Measurements from ENCODE around the gene MAP3K2.

The MAP3K2 gene

GRCh38 chr2:127373362-127374083, 14.3 kb downstream of the MAP3K2 start:
- TF ChIP-seq CTCF (IDR thresholded peaks at IDR 0.05; ENCODE audit: extremely low read depth, missing control alignments), result no peak
- no peak for DNase-seq (ENCODE audit: low spot score)

GRCh38 chr2:127371037-127371436, 16.7 kb downstream of the MAP3K2 start:
- TF ChIP-seq CTCF (IDR thresholded peaks at IDR 0.05; ENCODE audit: extremely low read depth, missing control alignments), result no peak
- DNase-seq (ENCODE audit: low spot score), result no peak

GRCh38 chr2:127370010-127370409, 17.8 kb downstream of the MAP3K2 start:
- TF ChIP-seq CTCF (IDR thresholded peaks at IDR 0.05; ENCODE audit: extremely low read depth, missing control alignments), result no peak
- no peak for DNase-seq (ENCODE audit: low spot score)

- no peak for TF ChIP-seq CTCF (IDR thresholded peaks at IDR 0.05; ENCODE audit: extremely low read depth, missing control alignments)
- no peak for DNase-seq (ENCODE audit: low spot score)
Measured at GRCh38 chr2:127365211-127365643, 22.5 kb downstream of the MAP3K2 start.

GRCh38 chr2:127362971-127363370, 24.8 kb downstream of the MAP3K2 start:
- TF ChIP-seq CTCF (IDR thresholded peaks at IDR 0.05; ENCODE audit: extremely low read depth, missing control alignments), result no peak
- DNase-seq (ENCODE audit: low spot score), result no peak

GRCh38 chr2:127361929-127362885, 25.6 kb downstream of the MAP3K2 start:
- DNase-seq (ENCODE audit: low spot score), result no peak
- no peak for TF ChIP-seq CTCF (IDR thresholded peaks at IDR 0.05; ENCODE audit: extremely low read depth, missing control alignments)

- DNase-seq (ENCODE audit: low spot score), result no peak
- TF ChIP-seq CTCF (IDR thresholded peaks at IDR 0.05; ENCODE audit: extremely low read depth, missing control alignments), result no peak
Measured at GRCh38 chr2:127360242-127360641, 27.5 kb downstream of the MAP3K2 start.
